GM19328 (cell line): ENCODE data around the gene STXBP6.
"Not testable (repeated sequence)": the region's sequence is repeated elsewhere in the genome, so short reads cannot be mapped to it uniquely, and the experiment has no call there.

Experiments
- ATAC-seq: cut with Tn5 transposase; IDR thresholded peaks from one replicate; pipeline ENCODE4 v1.9.1; 2021; ENCODE audit warnings: mild to moderate bottlenecking, moderate library complexity; ENCODE audit not compliant: unreplicated experiment

Gene STXBP6

GRCh38 chr14:24774187-24774915, 275.6 kb downstream of the STXBP6 start:
- no peak for ATAC-seq

DNA sequence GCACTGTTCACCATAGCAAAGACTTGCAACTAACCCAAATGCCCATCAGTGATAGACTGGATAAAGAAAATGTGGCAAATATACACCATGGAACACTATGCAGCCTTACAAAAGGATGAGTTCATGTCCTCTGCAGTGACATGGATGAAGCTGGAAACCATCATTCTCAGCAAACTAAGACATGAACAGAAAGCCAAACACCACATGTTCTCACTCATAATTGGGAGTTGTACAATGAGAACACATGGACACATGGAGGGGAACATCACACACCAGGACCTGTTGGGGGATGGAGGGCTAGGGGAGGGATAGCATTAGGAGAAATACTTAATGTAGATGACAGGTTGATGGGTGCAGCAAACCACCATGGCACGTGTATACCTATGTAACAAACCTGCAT, 276.4 kb downstream of the STXBP6 start:
- ATAC-seq, result not testable (repeated sequence)

- ATAC-seq, result no peak
Measured at GRCh38 chr14:24766434-24766833, 283.5 kb downstream of the STXBP6 start.

GRCh38 chr14:24761141-24761540, 288.8 kb downstream of the STXBP6 start:
- ATAC-seq, result no peak
